ENCODE measurements around the gene NR0B1.

NR0B1 gene

DNA sequence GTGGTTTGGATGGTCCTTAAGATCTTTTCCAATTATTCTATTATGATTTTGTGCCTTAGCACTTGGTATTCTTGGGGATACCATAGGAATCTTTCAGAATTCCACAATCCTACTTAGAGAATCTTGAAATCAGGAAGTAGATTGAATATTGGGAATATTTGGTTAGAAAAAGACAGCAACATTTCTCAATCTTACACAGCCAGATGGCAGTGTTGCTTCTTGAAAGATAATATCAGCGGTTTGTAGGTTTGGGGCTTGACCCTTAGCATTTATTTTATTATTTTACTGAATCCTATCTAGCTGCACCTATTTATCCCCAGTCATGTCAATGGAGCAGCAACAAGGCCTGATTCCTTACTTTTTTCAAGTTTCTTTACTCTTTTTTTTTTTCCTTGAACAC is 33.7 kb downstream of the NR0B1 start:
- DNase-seq (ENCODE audit: low read depth, low spot score): no peak

DNA sequence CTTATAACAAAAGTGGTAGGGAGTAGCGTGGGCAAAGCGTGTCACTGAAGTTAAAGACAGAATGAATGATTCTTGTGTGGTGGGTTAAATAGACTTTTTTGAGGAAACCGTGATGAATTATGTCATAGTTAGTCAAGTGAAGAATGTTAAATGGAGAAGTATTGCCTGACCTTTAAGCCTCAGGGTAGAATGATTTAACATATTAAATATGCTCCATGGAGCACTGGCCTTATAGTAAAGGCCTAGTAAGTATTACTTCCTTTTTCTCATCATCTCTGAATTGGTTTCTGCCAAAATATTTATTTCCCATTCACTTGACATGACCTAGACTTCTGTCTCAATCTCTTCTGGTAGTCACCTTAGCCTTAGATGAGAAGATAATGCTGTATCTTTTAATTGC is 38.6 kb downstream of the NR0B1 start:
- no peak for DNase-seq (ENCODE audit: low read depth, low spot score)

DNA sequence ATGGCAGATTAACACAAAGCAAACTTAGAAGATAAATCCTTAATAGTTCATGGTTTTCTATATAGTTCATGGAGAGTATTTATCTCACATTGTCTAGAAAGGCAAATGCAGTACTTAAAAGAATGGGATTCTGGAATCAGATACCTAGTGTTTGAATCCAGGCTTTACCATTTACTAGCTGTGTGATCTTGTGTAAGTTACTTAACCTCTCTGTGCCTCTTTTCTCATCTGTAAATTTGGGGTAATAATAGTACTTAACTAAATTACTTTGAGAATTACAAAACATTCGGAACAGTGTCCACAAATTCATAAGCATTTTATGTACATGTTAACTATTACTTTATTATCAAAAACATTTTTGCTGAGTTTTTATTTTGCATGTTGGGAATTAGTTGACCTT is 46.4 kb downstream of the NR0B1 start:
- DNase-seq (ENCODE audit: low read depth, low spot score): no peak

DNA sequence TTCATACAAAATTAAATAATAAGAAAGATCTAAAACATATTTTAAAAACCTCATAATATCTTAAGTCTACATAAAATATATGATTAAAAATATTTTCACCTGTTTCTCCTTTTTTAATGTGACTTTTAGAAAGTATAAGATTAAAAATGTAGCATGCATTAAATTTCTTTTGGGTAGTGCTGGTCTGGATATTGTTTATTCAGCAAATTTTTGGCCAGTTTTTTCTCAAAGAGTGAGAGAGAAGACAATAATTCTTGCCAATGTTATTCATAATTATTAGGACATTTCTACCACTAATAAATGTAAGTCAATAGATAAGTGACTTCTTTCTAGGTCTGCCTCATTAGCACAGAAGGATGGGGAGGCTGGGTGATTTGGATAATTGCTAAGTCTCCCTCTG is 48.2 kb downstream of the NR0B1 start:
- no peak for DNase-seq (ENCODE audit: low read depth, low spot score)

DNA sequence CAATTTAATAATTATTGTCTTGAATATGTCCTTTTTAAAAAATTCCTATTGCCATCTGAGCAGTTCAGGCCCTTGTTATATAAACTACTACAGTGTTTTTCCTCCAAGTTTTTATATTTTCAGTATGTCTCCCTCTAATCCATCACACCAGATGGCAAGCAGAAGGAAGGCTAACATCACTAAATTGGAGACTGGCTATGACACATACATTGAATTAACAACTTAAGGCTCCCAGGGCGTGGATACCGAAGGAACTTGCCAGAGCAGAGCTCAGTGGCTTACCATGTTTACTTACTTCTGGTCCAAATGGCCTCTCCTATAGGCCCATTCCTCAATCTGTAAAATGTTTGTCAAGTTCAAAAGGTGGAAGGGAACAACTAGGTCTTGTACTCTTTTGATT is 49.3 kb downstream of the NR0B1 start:
- DNase-seq (ENCODE audit: low read depth, low spot score): no peak
